Hepatocyte (in vitro differentiated cells): ENCODE data around the gene GNG13.

ENCODE experiments used
- CTCF ChIP-seq: fragments of 200-600 bp; sonication (generic); IDR thresholded peaks from 2 replicates; pipeline ENCODE4 v1.5.1; 2016; ENCODE audit warnings: antibody characterized with exemption, mild to moderate bottlenecking; ENCODE audit not compliant: poor library complexity
- EZH2 ChIP-seq: fragments of 200-600 bp; sonication (generic); IDR thresholded peaks from 2 replicates; pipeline ENCODE4 v1.6.1; 2016; ENCODE audit warnings: antibody characterized with exemption, mild to moderate bottlenecking, borderline replicate concordance
- EZH2phosphoT487 ChIP-seq: fragments of 200-600 bp; sonication (generic); IDR thresholded peaks from one replicate; pipeline ENCODE4 v1.6.1; 2018; ENCODE audit warnings: antibody characterized with exemption, mild to moderate bottlenecking, low read depth, moderate library complexity; ENCODE audit not compliant: unreplicated experiment, severe bottlenecking

GRCh38 chr16:815861-816260 lies 15.3 kb upstream of the GNG13 start:
- no peak for TF ChIP-seq EZH2phosphoT487
- TF ChIP-seq CTCF, result no peak
- no peak for TF ChIP-seq EZH2
